ENCODE results near the gene DRC7. TPM values are rescaled to one million over a fixed set of nuclear protein-coding genes. Genes with fewer than 3 reads are reported as not detected.

Gene DRC7
- total and polyA plus RNA-seq, 9 of the 15 experiments (the other 6 are each of a cell fraction or from before 2014, with no cell fraction given), result 0.04 to 0.33 (median 0.12) TPM; not detected in 3

GRCh38 chr16:57663436-57663835 lies 31.2 kb upstream of the DRC7 start (continued):
- TF ChIP-seq ATF7 (IDR thresholded peaks at IDR 0.05) (no peak), NR2C1 (IDR thresholded peaks at IDR 0.05) (no peak), NR2C1 (tag; IDR thresholded peaks at IDR 0.05) (no peak), ZNF589 (CRISPR knock-in tag; IDR thresholded peaks at IDR 0.05; ENCODE audit: low read depth) (no peak), KLF1 (tag; IDR thresholded peaks at IDR 0.05) (no peak), CREM (IDR thresholded peaks at IDR 0.05; ENCODE audit: low read depth) (no peak), U2AF2 (optimal IDR thresholded peaks at IDR 0.05; ENCODE audit: low read depth, low read length) (no peak), PHB (CRISPR knock-in tag; IDR thresholded peaks at IDR 0.05) (no peak)
- TF ChIP-seq, protein P1, sequence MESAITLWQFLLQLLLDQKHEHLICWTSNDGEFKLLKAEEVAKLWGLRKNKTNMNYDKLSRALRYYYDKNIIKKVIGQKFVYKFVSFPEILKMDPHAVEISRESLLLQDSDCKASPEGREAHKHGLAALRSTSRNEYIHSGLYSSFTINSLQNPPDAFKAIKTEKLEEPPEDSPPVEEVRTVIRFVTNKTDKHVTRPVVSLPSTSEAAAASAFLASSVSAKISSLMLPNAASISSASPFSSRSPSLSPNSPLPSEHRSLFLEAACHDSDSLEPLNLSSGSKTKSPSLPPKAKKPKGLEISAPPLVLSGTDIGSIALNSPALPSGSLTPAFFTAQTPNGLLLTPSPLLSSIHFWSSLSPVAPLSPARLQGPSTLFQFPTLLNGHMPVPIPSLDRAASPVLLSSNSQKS (CRISPR knock-in tag; IDR thresholded peaks at IDR 0.05), result no peak

DNA sequence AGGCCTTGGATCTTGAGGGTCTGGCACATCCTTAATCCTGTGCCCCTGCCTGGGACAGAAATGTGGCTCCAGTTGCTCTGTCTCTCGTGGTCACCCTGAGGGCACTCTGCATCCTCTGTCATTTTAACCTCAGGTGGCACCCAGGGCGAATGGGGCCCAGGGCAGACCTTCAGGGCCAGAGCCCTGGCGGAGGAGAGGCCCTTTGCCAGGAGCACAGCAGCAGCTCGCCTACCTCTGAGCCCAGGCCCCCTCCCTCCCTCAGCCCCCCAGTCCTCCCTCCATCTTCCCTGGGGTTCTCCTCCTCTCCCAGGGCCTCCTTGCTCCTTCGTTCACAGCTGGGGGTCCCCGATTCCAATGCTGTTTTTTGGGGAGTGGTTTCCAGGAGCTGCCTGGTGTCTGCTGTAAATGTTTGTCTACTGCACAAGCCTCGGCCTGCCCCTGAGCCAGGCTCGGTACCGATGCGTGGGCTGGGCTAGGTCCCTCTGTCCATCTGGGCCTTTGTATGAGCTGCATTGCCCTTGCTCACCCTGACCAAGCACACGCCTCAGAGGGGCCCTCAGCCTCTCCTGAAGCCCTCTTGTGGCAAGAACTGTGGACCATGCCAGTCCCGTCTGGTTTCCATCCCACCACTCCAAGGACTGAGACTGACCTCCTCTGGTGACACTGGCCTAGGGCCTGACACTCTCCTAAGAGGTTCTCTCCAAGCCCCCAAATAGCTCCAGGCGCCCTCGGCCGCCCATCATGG lies 30.5 kb upstream of the DRC7 start:
- Histone ChIP-seq H3K4me1 (replicated peaks in 1 of 2; ENCODE audit: control insufficient read depth in 2 of 2, insufficient read depth in 2 of 2, low read length in 2 of 2) (peaks cover 19 to 34% of the 10 kb centered on the region in 2 experiments), H3K27me3 (ENCODE audit: control insufficient read depth in 2 of 2, insufficient read depth in 2 of 2, low read length in 2 of 2) (no peaks in the 10 kb centered on the region), H4K20me1 (replicated peaks; ENCODE audit: control insufficient read depth, insufficient read depth, low read length) (no peaks in the 10 kb centered on the region), H3K4me2 (ENCODE audit: insufficient read depth, low read length) (no peak overlapping the region), H3K9ac (ENCODE audit: insufficient read depth in 1 of 2, low read depth in 2 of 2, low read length in 2 of 2) (peak overlapping the region in 1 of 2 experiments; percentile 61; a peak in 2 of 4 replicates), H2AFZ (ENCODE audit: low read depth, low read length) (no peak overlapping the region), H3K9me3 (replicated peaks; ENCODE audit: control insufficient read depth, insufficient read depth, low read depth, low read length) (no peaks in the 10 kb centered on the region), H3K36me3 (ENCODE audit: control insufficient read depth, insufficient read depth, low read length) (no peaks in the 10 kb centered on the region), H3K4me3 (no peak overlapping the region), H3K79me2 (ENCODE audit: control insufficient read depth, insufficient read depth, low read length) (no peaks in the 10 kb centered on the region), H3K9me1 (ENCODE audit: control insufficient read depth, insufficient read depth, low read length) (peaks cover 3% of the 10 kb centered on the region), H3K27ac (ENCODE audit: extremely low read depth, low read depth, low read length) (no peak overlapping the region)
- ChIA-PET POLR2A (no interaction called here), CTCF (ENCODE audit: low intra/inter-chr PET ratio) (no interaction called here)
- BruUV-seq (replicated peaks), result no TSS peak
- DNase-seq (ENCODE audit: extremely low read depth in 1 of 4, low spot score in 3 of 4), result no peak
- FAIRE-seq, result peak; percentile 37
- ATAC-seq, result no peak
- peak in 1 of 2 experiments; percentile 30; a peak in 2 of 4 replicates for TF ChIP-seq RAD21 (CRISPR knock-in tag; conservative IDR thresholded peaks at IDR 0.05 in 1 of 2, IDR thresholded peaks at IDR 0.05 in 1 of 2)
- no peak for TF ChIP-seq NR2F6 (CRISPR knock-in tag; IDR thresholded peaks at IDR 0.05)
- TF ChIP-seq KLF6 (CRISPR knock-in tag; IDR thresholded peaks at IDR 0.05; ENCODE audit: borderline replicate concordance), result no peak
- TF ChIP-seq POLR2H (tag; IDR thresholded peaks at IDR 0.05; ENCODE audit: low read depth), result no peak
- TF ChIP-seq LEF1 (IDR thresholded peaks at IDR 0.05), result no peak
- TF ChIP-seq CTCF (IDR thresholded peaks at IDR 0.05 in 2 of 3, conservative IDR thresholded peaks at IDR 0.05 in 1 of 3; ENCODE audit: insufficient read depth in 2 of 3, low read depth in 1 of 3, low read length in 3 of 3), result peak; percentile 19 to 47 (median 35); a peak in 3 of 6 replicates
- in situ Hi-C loops (cut with MboI), result no loop called here
- WGBS (ENCODE audit: insufficient coverage, low coverage, missing lambda C conversion rate), result 49% methylated on average over 15 of the region's 15 CpGs
- intact Hi-C loops (cut with micrococcal nuclease), result loop anchor here (10.0 kb wide), 1 partner anchor 231 kb away; no protein-coding TSS in a partner anchor
